SK-N-SH (cell line): ENCODE results near the gene MYH10.

ENCODE experiments used
- FOXJ3 ChIP-seq: sonication (generic); formaldehyde crosslinking; IDR thresholded peaks from 2 replicates; pipeline ENCODE4 v1.5.1; 2020; ENCODE audit warnings: mild to moderate bottlenecking, missing genetic modification reagents
- MXI1 ChIP-seq: IDR thresholded peaks from 2 replicates; pipeline ENCODE4 v1.6.1; 2012; ENCODE audit warnings: mild to moderate bottlenecking, low read depth, low read length, improper control_type of control experiment
- POLR2AphosphoS5 ChIP-seq: IDR thresholded peaks from 2 replicates; pipeline ENCODE4 v1.6.1; 2012; ENCODE audit warnings: low read depth, low read length
- TAF1 ChIP-seq: IDR thresholded peaks from 2 replicates; pipeline ENCODE4 v1.6.1; 2012; ENCODE audit warnings: low read depth, mild to moderate bottlenecking, low read length, moderate library complexity, borderline replicate concordance
- TEAD4 ChIP-seq: IDR thresholded peaks from 2 replicates; pipeline ENCODE4 v1.4.0; 2012; ENCODE audit warnings: mild to moderate bottlenecking, borderline replicate concordance; ENCODE audit not compliant: insufficient read depth
- TF ChIP-seq, protein P1 (sequence below): fragments of 200-600 bp; sonication (generic); IDR thresholded peaks from 2 replicates; pipeline ENCODE4 v1.6.1; 2017; ENCODE audit warnings: antibody characterized with exemption, mild to moderate bottlenecking, moderate library complexity
- TF ChIP-seq, protein P2 (sequence below): IDR thresholded peaks from 2 replicates; pipeline ENCODE4 v1.4.0; 2012; ENCODE audit warnings: low read depth
- TF ChIP-seq, protein P3 (sequence below): fragments of 150-350 bp; IDR thresholded peaks from 2 replicates; pipeline ENCODE4 v1.6.1; 2017; ENCODE audit warnings: antibody characterized with exemption, low read length, low read depth, borderline replicate concordance
- TF ChIP-seq, protein P4 (sequence below): IDR thresholded peaks from 2 replicates; pipeline ENCODE4 v1.4.0; 2012; ENCODE audit warnings: low read depth, borderline replicate concordance

DNA sequence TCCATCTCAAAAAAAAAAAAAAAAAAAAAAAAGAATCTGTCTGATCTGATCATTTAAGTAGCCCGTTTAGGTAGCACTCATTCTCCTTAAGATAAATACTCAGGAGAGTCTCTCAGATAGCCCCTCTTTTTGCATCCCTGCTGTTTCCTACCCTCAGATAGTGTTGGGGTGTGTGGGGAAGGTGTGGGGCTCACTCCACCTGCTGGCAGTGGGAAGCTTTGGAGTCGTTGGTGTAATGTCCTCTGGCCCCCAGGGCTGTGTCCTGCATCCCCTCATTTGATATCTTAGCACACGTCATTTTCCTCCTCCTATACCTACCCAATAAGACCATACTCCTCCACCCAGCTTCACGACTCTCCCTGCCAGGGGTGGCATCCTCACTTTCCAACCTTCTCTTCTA is 20.5 kb upstream of the MYH10 start:
- TF ChIP-seq, protein P1, sequence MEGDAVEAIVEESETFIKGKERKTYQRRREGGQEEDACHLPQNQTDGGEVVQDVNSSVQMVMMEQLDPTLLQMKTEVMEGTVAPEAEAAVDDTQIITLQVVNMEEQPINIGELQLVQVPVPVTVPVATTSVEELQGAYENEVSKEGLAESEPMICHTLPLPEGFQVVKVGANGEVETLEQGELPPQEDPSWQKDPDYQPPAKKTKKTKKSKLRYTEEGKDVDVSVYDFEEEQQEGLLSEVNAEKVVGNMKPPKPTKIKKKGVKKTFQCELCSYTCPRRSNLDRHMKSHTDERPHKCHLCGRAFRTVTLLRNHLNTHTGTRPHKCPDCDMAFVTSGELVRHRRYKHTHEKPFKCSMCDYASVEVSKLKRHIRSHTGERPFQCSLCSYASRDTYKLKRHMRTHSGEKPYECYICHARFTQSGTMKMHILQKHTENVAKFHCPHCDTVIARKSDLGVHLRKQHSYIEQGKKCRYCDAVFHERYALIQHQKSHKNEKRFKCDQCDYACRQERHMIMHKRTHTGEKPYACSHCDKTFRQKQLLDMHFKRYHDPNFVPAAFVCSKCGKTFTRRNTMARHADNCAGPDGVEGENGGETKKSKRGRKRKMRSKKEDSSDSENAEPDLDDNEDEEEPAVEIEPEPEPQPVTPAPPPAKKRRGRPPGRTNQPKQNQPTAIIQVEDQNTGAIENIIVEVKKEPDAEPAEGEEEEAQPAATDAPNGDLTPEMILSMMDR, result no peak
- no peak for TF ChIP-seq MXI1
- TF ChIP-seq, protein P2, sequence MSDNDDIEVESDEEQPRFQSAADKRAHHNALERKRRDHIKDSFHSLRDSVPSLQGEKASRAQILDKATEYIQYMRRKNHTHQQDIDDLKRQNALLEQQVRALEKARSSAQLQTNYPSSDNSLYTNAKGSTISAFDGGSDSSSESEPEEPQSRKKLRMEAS, result no peak
- TF ChIP-seq, protein P3, sequence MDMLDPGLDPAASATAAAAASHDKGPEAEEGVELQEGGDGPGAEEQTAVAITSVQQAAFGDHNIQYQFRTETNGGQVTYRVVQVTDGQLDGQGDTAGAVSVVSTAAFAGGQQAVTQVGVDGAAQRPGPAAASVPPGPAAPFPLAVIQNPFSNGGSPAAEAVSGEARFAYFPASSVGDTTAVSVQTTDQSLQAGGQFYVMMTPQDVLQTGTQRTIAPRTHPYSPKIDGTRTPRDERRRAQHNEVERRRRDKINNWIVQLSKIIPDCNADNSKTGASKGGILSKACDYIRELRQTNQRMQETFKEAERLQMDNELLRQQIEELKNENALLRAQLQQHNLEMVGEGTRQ, result no peak
- TF ChIP-seq POLR2AphosphoS5, result no peak
- TF ChIP-seq FOXJ3 (CRISPR knock-in tag), result no peak
- TF ChIP-seq, protein P4, sequence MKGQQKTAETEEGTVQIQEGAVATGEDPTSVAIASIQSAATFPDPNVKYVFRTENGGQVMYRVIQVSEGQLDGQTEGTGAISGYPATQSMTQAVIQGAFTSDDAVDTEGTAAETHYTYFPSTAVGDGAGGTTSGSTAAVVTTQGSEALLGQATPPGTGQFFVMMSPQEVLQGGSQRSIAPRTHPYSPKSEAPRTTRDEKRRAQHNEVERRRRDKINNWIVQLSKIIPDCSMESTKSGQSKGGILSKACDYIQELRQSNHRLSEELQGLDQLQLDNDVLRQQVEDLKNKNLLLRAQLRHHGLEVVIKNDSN, result no peak
- TF ChIP-seq TAF1, result no peak
- TF ChIP-seq TEAD4, result no peak
